Upper lobe of right lung (tissue), 1 donor: ENCODE measurements around the gene IGSF3. TPM values are rescaled to one million over a fixed set of nuclear protein-coding genes. Genes with fewer than 3 reads are reported as not detected.

Experiments
- ATAC-seq: fragments of 200-7000 bp; cut with Tn5 transposase; one replicate; pipeline ENCODE4 v1.9.1; 2020; ENCODE audit warnings: mild to moderate bottlenecking, moderate library complexity
- DNase-seq: peaks from one replicate; pipeline ENCODE4 v3.0.0-alpha.2; 2020
- H3K27ac ChIP-seq: fragments of 200-600 bp; one replicate; pipeline ENCODE4 v1.8.0; 2022
- H3K27me3 ChIP-seq: fragments of 200-600 bp; one replicate; pipeline ENCODE4 v1.8.0; 2022; ENCODE audit warnings: mild to moderate bottlenecking
- H3K36me3 ChIP-seq: fragments of 200-600 bp; one replicate; pipeline ENCODE4 v1.8.0; 2022
- H3K4me1 ChIP-seq: fragments of 200-600 bp; one replicate; pipeline ENCODE4 v1.8.0; 2022
- H3K4me3 ChIP-seq: fragments of 200-600 bp; one replicate; pipeline ENCODE4 v1.8.0; 2022; ENCODE audit warnings: mild to moderate bottlenecking
- H3K9me3 ChIP-seq: fragments of 200-600 bp; one replicate; pipeline ENCODE4 v1.8.0; 2022
- intact Hi-C: fragments of 100-400 bp; cut with DNase I; formaldehyde crosslinking; loops from one replicate; pipeline ENCODE4 v1.11.0; 2022
- long read RNA-seq: library from polyadenylated mRNA; unstranded; transcript quantifications from one replicate; pipeline ENCODE4 v2.0.0, GENCODE V29; 2021
- total RNA-seq: library from RNA; stranded (reverse); fragmentation: NEBNext Ultra II Directional; extraction: Animal tissue kit (Norgen Biotek cat#: 25700); gene quantifications from one replicate; pipeline ENCODE4 v1.2.1, GENCODE V29; 2021
- TF ChIP-seq, protein P1 (sequence below): fragments of 200-600 bp; IDR thresholded peaks from one replicate; pipeline ENCODE4 v1.8.0; 2022; ENCODE audit warnings: antibody characterized with exemption
- donor health status: DM: no; HTN: yes; CAD: no; lungs with severe emphysema.

The IGSF3 gene
- total RNA-seq: 20.1 TPM
- long read RNA-seq, full-length matches to known transcripts: 6 of 21 reads
- long read RNA-seq, partial matches to known transcripts: 10 of 21 reads
- long read RNA-seq, other reads (novel, unspliced or antisense): 5 of 21 reads

DNA sequence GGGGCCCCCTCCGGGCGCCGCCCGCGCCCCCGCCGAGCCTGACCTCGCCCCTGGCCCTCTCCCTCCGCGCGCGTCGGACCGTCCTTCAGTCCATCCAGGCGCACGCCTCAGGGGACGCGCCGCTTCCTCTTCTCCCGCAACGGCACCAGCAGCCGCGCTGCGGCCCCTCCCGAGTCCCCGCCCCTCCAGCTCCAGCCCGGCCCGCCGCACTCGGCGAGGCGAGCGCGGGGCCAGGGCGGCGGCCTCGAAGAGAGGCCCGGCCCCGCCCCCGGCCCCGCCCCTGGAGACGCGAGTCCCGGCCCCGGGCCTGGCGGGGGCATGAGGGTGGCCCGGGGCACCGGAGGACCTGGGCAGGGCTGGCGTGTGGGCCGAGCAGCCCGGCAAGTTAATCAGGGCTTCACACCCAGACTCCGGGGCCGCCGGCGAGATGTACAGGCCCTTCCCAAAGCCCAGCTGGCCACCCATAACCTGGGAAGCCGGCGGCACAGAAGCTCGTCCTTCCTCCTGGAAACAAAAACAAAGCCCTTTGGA is at the start of gene IGSF3:
TSS of gene IGSF3 (minus strand) at position 159 of the 531 bp plus-strand sequence. CDS start 1,407 bp downstream, outside the sequence.
- peaks cover 10% of the 10 kb centered on the region for H3K4me1 ChIP-seq
- TF ChIP-seq, protein P1, sequence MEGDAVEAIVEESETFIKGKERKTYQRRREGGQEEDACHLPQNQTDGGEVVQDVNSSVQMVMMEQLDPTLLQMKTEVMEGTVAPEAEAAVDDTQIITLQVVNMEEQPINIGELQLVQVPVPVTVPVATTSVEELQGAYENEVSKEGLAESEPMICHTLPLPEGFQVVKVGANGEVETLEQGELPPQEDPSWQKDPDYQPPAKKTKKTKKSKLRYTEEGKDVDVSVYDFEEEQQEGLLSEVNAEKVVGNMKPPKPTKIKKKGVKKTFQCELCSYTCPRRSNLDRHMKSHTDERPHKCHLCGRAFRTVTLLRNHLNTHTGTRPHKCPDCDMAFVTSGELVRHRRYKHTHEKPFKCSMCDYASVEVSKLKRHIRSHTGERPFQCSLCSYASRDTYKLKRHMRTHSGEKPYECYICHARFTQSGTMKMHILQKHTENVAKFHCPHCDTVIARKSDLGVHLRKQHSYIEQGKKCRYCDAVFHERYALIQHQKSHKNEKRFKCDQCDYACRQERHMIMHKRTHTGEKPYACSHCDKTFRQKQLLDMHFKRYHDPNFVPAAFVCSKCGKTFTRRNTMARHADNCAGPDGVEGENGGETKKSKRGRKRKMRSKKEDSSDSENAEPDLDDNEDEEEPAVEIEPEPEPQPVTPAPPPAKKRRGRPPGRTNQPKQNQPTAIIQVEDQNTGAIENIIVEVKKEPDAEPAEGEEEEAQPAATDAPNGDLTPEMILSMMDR: no peak
- no peaks in the 10 kb centered on the region for H3K9me3 ChIP-seq
- H3K27me3 ChIP-seq: peaks cover 9% of the 10 kb centered on the region
- ATAC-seq: peak; percentile 95
- peak; percentile 92 for DNase-seq
- peak within 1 kb of the TSS; percentile 72 for H3K27ac ChIP-seq
- intact Hi-C loops: no loop called here
- H3K4me3 ChIP-seq: peak within 1 kb of the TSS; percentile 68
- H3K36me3 ChIP-seq: no peaks in the 10 kb centered on the region

DNA sequence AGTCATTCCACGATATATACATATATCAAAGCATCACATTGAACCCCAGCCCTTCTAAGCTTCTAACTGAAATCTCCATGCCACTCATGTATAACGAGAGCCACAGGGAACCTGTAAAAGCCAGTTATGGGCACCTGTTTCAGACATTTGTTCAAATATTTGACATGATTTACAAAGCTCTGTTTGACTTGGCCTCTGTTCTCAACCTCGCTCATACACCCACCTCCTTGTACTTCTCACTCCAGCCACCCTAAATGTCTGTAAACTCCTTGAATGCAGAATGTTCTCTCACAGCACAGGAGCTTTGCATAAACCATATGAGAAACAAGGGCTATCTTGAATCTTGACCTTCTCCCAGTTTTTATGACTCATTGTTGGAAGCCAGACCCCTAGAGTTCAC is 49.8 kb upstream of the IGSF3 start:
- Histone ChIP-seq H3K27ac (no peak overlapping the region), H3K4me3 (no peak overlapping the region), H3K9me3 (no peaks in the 10 kb centered on the region), H3K27me3 (no peaks in the 10 kb centered on the region), H3K4me1 (no peaks in the 10 kb centered on the region), H3K36me3 (no peaks in the 10 kb centered on the region)
- intact Hi-C loops: no loop called here
- DNase-seq (no peak), ATAC-seq (peak; percentile 88)
- TF ChIP-seq, protein P1: no peak

DNA sequence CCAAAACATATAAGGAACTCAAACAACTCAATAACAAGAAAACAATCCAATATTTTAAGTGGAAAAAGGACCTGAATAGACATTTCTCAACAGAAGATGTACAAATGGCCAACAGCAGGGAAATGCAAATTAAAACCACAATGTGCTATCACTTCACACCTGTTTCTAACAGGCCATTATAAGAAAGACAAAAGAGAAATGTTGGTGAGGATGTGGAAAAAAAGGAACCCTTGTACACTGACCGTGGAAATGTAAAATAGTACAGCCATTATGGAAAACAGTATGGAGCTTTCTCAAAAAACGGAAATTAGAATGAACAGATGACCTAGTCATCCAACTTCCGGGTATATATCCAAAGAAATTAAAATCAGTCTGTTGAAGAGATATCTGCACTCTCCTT is 48.9 kb upstream of the IGSF3 start:
- ATAC-seq: no peak
- Histone ChIP-seq H3K27me3 (no peaks in the 10 kb centered on the region), H3K4me1 (no peaks in the 10 kb centered on the region), H3K4me3 (no peak overlapping the region), H3K27ac (no peak overlapping the region), H3K9me3 (no peaks in the 10 kb centered on the region), H3K36me3 (no peaks in the 10 kb centered on the region)
- DNase-seq: no peak
- intact Hi-C loops: no loop called here
- TF ChIP-seq, protein P1: no peak

DNA sequence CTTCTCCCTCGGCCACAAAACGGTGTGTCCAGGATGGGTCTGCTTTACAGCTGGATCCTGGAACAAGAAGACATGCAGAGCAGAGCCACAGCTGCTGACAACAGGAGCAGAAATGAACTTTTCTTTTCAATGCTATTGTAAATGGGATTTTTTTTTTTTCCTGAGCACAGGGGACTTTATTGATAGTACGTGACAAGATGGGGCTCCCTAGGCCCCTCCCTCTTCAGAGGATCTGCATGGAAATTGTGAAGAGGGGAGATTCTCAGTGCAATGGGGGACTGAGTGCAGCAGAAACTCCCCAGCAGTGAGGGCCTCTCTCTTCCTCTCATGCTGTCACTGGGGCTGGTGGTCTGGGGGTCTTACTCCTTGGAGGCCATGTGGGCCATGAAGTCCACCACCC is 45.9 kb upstream of the IGSF3 start:
- Histone ChIP-seq H3K27me3 (no peaks in the 10 kb centered on the region), H3K9me3 (no peaks in the 10 kb centered on the region), H3K27ac (no peak overlapping the region), H3K4me3 (no peak overlapping the region), H3K4me1 (no peaks in the 10 kb centered on the region), H3K36me3 (no peaks in the 10 kb centered on the region)
- intact Hi-C loops: no loop called here
- ATAC-seq (no peak), DNase-seq (no peak)
- TF ChIP-seq, protein P1: no peak

DNA sequence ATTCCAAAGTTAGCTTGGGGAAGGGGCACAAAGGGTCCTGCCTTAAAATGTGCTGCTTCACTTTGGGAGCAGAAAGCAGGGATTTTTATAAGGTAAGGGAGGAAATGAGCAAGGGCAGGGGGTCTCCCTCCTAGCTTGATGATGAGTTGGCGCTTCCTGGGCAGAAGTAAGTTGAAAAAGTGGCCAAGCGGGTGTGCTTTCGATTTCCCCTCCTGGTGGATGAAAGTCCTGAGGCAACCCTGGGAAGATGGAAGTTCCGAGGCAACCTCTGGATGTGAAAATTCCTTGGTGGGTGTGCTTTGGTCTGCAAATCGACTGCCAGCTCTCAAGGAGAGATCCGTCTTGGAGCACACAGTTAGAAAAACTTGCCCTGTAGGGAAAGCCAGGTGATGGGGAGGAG is 45.0 kb upstream of the IGSF3 start:
- H3K9me3 ChIP-seq: no peaks in the 10 kb centered on the region
- intact Hi-C loops: no loop called here
- no peak for ATAC-seq
- DNase-seq: no peak
- H3K27ac ChIP-seq: no peak overlapping the region
- H3K27me3 ChIP-seq: peaks cover 5% of the 10 kb centered on the region
- no peaks in the 10 kb centered on the region for H3K4me1 ChIP-seq
- H3K4me3 ChIP-seq: no peak overlapping the region
- H3K36me3 ChIP-seq: no peaks in the 10 kb centered on the region
- TF ChIP-seq, protein P1: no peak
